OCI-M2 (cell line): ENCODE measurements around the gene RAB8B.

ENCODE experiments used
- DNase-seq: peaks from one replicate; lab custom pipeline; 2025; ENCODE audit not compliant: unreplicated experiment; lab: John Stamatoyannopoulos, UW

The RAB8B gene

GRCh38 chr15:63261311-63261710, 71.9 kb downstream of the RAB8B start:
- no peak for DNase-seq

DNA sequence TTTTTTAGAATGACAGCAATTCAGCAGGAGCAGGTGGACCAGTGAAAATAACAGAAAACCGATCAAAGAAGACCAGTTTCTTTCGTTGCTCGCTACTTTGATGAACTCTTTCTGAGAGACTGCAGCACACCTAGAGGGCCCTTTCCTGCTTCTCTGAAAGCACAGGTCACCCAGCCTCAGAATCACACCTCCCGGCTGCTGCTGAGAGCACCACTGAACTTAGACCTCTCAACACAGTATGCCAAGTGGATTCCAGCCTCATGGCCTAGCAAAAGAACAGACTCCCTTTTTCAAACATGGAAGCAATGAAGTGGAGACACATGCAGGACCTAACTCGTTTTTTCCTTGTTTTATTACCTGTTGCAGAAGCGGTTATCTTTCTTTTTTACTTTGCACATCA, 74.1 kb downstream of the RAB8B start:
- DNase-seq: no peak

DNA sequence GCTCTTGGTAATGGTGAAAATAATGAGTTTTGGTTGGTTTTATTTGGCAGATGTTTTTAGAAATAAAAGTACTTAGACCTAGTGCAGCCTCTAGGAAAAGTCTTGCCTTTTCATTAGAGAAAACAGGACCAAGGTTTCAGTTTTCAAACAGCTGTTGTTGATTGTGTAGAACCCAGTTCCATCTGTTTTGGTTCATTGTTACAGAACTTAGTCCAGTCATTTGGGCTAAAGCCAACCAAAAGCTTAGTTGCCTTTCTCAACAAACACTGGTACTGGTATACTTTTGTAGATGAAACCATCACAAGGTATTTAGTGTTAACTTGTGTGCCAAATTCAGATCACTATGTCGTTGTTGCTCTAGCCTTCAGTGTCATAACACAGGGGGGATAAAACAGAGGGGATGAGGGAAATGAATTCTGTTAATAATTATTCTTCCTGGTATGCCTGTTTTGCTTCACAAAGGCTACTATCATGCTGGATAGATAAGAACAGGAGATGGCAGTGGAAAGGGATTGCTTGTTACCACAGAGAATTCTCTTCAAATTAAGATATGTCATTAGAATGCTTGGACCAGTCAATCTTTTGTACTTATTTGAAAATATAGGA, 75.4 kb downstream of the RAB8B start:
- DNase-seq: no peak

- DNase-seq: no peak
These were observed 85.0 kb downstream of the RAB8B start for GRCh38 chr15:63274427-63274826.

- DNase-seq: no peak
These were observed 87.1 kb downstream of the RAB8B start for GRCh38 chr15:63276342-63277037.

DNA sequence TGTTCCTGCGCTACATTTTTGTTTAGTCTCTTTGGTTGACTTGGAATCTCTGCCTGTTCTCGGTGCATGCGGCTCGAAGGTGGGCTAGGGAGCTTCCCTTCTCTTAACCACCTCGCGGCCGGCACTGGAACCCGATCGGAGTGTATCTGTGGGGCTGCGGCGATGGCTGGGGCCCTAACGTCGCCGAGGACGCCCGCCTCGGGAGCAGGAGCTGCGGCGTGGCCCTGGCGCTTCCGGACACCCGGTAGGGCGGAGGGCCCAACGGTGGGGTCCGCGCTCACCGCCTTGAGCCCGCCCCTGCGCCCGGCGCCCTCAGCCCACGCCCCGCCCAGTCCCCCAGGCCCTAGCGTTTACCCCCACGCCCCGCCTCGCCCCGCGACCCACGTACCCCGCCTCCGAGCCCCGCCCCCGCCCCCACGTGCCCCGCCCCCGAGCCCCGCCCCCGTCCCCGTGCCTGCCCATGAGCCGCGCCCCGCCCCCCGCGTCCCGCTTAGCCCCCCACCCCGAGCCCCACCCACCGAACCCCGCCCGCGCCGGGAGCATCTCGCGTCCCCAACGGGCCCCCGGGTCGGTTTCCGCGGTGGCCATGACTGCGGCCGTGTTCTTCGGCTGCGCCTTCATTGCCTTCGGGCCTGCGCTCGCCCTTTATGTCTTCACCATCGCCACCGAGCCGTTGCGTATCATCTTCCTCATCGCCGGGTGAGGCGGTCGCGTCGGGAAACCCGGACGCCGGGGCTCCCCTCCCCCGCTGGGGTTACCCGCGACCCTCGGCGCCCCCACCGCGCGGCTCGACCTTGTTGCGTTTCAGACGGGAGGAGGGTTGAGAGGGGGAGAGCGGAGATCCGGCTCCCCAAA, 87.9 kb downstream of the RAB8B start, which contains the start of gene APH1B:
TSS of gene APH1B (plus strand) at position 568 of the 855 bp plus-strand sequence. CDS start at position 587, 19 bp downstream.
- no peak for DNase-seq

- DNase-seq: no peak
These were observed 88.6 kb downstream of the RAB8B start for GRCh38 chr15:63277893-63278456.

DNA sequence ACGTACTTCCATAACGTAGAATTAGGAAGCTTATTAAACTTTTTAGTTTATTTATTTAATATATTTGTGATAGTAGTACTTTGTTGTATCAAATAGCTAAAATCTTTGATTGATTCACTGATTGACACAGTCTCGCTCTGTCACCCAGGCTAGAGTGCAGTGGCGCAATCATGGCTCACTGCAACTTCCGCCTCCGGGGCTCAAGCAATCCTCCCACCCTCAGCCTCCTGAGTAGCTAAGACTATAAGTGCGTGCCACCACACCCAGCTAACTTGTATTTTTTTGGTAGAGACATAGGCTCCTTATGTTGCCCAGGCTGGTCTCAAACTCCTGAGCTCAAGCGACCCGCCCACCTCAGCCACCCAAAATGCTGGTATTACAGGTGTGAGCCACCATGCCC, 93.7 kb downstream of the RAB8B start:
- no peak for DNase-seq

- no peak for DNase-seq
These were observed 94.9 kb downstream of the RAB8B start for GRCh38 chr15:63284335-63284734.

DNA sequence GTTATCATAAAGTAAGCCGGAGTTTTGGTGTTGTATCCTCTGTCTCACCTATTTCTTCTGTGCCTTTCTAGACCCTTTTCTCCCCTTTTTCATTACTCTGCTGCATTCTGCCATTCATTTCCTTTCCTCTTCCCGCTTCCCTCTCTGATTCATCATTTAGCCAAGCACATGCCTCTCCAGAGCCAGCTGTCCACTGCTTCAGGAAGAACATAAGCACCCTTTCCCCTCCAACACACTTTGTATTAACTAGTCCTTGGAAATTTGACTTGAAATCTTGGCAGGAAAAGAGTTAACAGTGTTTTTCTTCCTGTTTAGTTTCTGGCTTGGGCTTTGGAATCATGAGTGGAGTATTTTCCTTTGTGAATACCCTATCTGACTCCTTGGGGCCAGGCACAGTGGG, 97.7 kb downstream of the RAB8B start:
- DNase-seq: no peak

DNA sequence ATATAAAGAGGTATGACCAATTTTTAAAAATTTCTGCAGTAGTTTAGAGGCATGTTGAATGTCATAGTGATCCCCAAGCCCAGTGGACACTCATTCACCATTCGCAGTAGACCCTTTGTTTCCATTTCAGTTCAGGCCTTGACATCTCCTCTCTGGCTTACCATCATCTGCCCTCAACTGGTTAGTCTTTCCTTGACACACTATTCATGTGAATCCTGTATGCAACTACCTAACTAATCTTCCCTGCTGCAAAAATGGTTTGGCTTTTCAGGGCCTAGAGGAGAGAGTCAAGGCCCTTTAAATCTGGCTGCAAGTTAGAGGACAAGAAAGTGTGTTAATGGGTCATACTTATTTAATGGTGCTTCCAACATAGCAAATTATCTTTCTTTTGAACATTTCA, 98.9 kb downstream of the RAB8B start:
- DNase-seq: no peak

DNA sequence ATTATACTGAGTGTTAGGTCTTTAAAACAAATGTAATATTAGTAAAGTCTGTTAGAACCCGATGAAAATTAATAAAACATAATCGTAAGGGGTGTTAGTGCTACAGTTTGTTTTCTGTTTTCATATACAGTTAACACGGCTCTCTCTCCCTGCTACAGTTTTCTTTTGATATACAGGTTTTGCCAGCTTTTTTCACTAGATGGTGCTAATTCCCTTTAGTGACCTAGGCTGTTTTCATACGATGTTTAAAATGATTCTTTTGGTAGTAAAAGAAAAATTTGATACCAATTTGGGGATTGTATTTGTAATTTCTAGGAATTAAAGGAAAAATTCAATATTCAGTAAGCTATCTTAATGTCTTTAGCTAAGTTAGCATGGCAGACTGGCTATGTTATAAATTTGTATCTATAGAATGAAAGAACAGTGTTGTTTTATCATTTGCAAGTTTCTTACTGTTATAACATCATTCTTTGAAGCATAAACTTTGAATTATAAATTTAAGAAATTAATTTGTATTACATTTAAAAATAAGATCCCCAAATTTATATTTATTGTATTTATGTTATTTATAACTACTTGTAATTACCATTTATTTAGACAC, 99.5 kb downstream of the RAB8B start:
- no peak for DNase-seq

DNA sequence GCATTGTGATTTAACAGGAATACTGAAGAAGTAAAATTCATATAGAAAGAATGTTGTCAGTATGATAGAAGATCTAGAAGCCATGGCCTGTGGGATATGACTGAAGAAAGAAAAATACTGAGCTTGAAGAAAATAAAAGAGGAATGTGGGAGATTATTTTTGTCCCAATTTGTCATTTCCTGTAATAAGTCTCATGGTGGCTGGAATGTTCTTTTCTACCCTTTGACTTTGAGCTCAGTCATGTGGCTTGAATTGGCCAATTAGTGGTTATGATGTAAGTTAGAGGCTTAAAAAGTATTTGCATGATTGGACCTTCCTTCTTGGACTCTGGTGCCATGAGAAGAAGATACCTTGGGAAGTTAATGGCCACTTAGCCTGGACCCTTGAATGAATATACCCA, 102.1 kb downstream of the RAB8B start:
- DNase-seq: no peak

- no peak for DNase-seq
These were observed 102.8 kb downstream of the RAB8B start for GRCh38 chr15:63292241-63292640.

GRCh38 chr15:63292771-63293170, 103.4 kb downstream of the RAB8B start:
- DNase-seq: no peak

DNA sequence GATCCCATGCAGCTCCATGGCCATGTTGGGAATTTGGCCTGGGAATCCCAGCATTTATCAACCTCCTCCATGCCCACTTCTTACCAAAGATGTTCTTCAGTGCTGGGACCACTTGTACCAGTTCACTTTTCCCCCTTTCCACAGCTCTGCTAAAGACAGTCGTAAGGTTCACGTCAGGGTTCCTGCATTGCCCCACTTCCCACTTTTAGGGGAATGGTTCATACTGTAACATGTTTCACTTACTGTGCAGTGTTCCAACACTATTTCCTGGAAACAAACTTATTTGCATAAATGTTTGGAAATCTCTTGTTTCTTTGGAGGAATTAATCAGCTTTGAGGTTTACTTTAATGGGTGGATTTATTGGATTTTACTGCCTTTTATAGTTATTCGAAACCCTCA, 105.0 kb downstream of the RAB8B start:
- DNase-seq: no peak

GRCh38 chr15:63295341-63295740, 105.9 kb downstream of the RAB8B start:
- no peak for DNase-seq

DNA sequence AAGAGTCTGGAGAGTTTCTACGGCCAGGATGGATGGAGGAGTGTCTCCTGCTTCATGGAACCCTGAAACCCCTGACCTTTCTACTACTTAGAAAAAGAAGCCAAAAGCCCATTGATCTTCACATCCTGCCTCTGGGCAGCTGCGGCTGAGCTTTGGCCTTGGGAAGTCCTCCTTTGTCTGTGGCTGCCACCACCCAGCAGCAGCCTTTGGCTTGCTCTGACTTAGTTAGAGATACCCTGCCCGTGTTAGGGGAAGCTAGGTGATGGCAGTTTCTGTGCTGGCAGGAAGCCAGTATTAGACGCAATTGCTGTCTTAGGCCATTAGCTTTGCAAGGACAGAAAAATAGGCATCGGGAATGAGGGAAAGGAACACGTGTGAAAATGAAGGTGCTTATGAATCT, 106.8 kb downstream of the RAB8B start:
- no peak for DNase-seq

GRCh38 chr15:63299943-63300575, 110.7 kb downstream of the RAB8B start:
- DNase-seq: no peak

GRCh38 chr15:63301088-63301487, 111.7 kb downstream of the RAB8B start:
- no peak for DNase-seq

- no peak for DNase-seq
These were observed 115.9 kb downstream of the RAB8B start for GRCh38 chr15:63305260-63305659.
